B cell (primary cell): ENCODE data around the gene TFF2.

ENCODE experiments used
- CTCF ChIP-seq: fragments of 200-600 bp; IDR thresholded peaks from one replicate; pipeline ENCODE4 v1.8.0; 2022; ENCODE audit warnings: antibody characterized with exemption, mild to moderate bottlenecking
- EZH2 ChIP-seq: IDR thresholded peaks from 2 replicates; pipeline ENCODE4 v1.6.1; 2012; ENCODE audit warnings: borderline replicate concordance, low read depth, mild to moderate bottlenecking, moderate library complexity, low read length; ENCODE audit not compliant: insufficient read depth, poor library complexity, severe bottlenecking

GRCh38 chr21:42324896-42325295, 25.9 kb downstream of the TFF2 start:
- TF ChIP-seq CTCF, result no peak
- TF ChIP-seq EZH2, result no peak
